Measurements from ENCODE around the gene ALDH1A1.

Gene ALDH1A1

DNA sequence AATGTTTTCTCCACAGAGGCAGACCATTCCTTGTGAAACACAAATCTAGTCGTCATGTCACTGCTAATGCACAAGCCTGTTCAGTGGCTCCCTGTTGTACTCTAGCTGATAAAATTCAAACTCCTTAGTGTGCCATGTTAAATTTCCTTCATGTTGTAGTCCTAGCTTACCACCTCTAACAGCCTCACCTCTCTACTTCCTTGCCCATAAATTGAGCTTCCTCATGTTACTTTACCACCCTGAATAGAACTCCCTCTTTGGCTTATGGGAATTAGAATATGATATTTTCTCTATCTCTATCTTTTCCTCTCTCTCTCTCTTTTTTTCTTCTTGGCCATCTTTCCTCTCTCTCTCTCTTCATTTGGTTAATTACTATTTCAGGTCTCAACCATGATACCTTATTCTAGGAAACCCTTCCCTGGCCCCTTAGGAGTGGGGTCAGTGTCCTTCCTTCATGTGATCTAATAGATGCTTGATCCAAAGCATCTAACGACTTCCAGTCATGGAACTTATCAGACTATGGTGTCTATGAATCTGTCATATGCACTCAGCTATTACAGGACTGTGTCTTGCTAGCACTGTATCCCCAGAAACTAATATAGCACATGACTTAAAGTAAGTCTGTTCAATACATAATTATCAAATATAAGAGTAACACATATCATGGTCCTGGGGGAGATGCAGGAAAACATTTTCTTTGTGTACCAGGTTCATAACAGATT lies 31.5 kb upstream of the ALDH1A1 start:
- TF ChIP-seq JUND (IDR thresholded peaks at IDR 0.05; ENCODE audit: low read depth): no peak
- in situ Hi-C loops (cut with HindIII; ENCODE audit: low pct_unique_long_range_greater_than_20kb, low sequenced_read_pairs): no loop called here
- DNase-seq (ENCODE audit: low read depth in 1 of 2, low spot score in 1 of 2): no peak

DNA sequence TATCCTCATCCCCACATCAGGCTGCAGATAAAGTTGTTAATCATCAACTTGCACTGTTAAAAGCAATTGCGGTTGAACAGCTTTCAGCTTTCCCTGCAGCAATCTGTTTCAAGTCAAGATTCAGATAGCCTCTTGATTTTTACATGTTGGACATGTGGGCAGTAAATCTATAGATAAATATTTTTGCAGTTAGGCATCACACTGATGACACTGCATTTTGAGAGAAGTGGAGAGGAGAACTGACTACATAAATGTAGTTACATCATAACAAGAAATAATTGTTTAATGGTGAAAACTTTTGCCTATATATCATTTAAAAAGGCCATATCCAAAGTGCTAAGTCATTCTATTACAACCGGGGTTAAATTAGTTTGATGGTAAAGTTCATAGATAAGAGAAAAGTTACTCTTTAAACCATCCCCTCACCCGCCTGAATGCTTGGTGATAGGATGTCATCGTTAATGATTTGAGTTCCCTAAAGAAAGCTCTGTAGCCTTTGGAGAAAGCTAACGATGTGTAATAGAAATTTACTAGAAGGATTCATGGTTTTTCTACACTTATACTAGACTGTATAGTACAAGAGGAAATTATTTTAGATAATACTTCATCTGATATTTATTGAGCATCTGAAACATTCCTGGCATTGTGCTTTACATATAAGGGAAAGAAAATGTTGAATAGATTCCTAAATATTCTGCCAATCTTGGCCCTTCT lies 30.8 kb upstream of the ALDH1A1 start:
- TF ChIP-seq JUND (IDR thresholded peaks at IDR 0.05; ENCODE audit: low read depth): no peak
- in situ Hi-C loops (cut with HindIII; ENCODE audit: low pct_unique_long_range_greater_than_20kb, low sequenced_read_pairs): no loop called here

DNA sequence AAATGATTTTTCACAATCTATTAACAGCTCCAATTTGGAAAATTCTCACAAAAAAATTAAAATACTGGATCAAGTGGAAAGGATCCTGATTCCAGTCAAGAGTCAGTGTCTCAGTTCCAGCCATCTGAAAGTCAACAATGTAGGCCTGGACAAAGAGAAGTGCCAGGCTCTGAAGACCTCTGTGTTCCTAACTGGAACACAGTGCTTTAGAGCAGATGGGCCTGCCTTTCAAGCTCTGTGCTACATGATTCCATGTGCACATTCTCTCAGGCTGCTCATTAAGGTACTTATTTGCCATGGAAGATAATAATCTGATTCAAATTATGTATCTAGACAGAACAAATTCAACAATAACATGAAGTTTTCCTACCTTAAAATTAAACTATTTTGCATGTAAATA lies 30.2 kb upstream of the ALDH1A1 start:
- no peak for TF ChIP-seq JUND (IDR thresholded peaks at IDR 0.05; ENCODE audit: low read depth)
- DNase-seq (ENCODE audit: low read depth in 1 of 2, low spot score in 1 of 2): no peak
- in situ Hi-C loops (cut with HindIII; ENCODE audit: low pct_unique_long_range_greater_than_20kb, low sequenced_read_pairs): no loop called here

More for the DNA sequence above, 30.8 kb upstream of the ALDH1A1 start:
- no peak for DNase-seq (ENCODE audit: low read depth in 1 of 2, low spot score in 1 of 2)

DNA sequence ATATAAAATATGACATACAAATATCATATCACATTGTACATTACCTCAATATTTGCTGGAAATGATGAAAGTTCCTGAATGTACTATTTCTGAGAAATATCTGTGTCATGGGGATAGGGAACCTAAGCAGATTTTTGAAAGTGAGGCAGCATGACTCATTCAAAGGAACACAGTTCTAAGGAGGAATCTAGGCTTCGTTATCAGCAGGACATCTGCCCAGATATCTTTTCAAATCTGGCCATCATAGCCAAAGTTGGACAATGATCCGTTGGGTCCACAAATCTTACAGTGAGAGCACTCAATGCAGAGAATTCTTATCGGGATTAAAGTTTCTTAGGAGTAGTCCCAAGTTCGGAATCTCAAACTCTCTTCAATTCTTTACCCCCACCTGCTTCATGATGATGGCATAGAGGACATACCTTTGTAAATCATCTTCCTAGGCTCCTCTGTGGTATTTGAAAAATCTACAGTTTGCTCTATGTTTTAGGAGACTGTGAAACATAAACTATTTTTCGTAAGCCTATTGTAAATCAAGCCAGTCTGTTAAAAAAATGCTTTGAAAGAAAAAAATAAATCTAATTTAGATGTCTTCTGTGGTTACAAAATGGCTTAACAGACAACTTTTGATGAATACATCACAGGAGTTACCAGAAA lies 29.4 kb upstream of the ALDH1A1 start:
- TF ChIP-seq JUND (IDR thresholded peaks at IDR 0.05; ENCODE audit: low read depth): no peak
- DNase-seq (ENCODE audit: low read depth in 1 of 2, low spot score in 1 of 2): no peak
- in situ Hi-C loops (cut with HindIII; ENCODE audit: low pct_unique_long_range_greater_than_20kb, low sequenced_read_pairs): no loop called here

DNA sequence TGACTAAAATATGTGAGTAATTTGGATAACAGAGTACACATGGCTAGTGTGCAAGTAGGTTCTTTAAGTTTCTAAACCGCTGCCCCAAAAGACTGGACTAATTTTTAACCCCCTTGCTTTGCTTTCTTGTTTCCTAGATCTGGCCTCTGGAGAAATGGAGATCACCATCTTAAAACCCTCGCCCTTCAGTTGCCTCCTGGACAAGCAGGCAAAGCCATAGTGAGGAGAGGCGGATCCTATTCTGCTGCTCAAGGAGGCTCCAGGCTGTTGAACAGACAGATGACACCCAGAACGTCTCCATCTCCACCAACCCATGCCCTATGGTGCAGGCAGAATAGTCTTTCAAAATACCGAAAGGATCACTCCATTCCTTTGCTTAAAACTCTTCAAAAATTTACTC lies 28.6 kb upstream of the ALDH1A1 start:
- in situ Hi-C loops (cut with HindIII; ENCODE audit: low pct_unique_long_range_greater_than_20kb, low sequenced_read_pairs): no loop called here
- DNase-seq (ENCODE audit: low read depth in 1 of 2, low spot score in 1 of 2): no peak

DNA sequence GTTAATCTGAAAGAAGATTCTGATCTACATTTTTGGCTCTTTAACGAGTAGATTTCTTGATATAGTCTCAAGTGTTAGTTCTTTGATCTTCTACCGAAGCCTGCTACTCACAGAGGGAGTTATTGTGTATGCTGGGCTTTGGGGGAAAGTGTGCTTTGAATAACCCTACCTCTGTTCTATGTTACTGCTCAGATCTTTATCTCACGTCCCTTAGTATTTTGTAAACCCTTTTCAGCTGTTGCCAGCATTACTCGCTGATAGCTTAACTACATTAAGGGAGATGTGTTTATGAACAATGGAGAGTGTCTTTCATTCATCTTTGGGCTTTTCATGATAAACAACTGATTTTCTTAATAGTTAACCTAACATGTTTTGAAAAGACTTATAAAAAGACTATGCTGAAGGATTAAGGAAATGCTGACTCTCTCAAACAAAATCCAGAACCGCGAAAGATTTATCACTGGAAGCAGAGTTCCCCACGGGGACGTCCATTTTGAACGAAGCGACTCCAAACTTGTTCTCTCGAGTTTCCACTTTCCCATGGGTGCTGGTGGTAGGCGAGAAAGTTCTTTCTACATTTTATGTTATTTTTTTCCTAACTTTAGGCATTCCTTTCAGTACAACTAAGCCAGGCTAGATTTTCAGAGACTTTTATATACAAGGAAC lies 27.9 kb upstream of the ALDH1A1 start:
- no peak for DNase-seq (ENCODE audit: low read depth in 1 of 2, low spot score in 1 of 2)
- TF ChIP-seq JUND (IDR thresholded peaks at IDR 0.05; ENCODE audit: low read depth): no peak
- in situ Hi-C loops (cut with HindIII; ENCODE audit: low pct_unique_long_range_greater_than_20kb, low sequenced_read_pairs): no loop called here

More for the DNA sequence above, 28.6 kb upstream of the ALDH1A1 start:
- TF ChIP-seq JUND (IDR thresholded peaks at IDR 0.05; ENCODE audit: low read depth): no peak

DNA sequence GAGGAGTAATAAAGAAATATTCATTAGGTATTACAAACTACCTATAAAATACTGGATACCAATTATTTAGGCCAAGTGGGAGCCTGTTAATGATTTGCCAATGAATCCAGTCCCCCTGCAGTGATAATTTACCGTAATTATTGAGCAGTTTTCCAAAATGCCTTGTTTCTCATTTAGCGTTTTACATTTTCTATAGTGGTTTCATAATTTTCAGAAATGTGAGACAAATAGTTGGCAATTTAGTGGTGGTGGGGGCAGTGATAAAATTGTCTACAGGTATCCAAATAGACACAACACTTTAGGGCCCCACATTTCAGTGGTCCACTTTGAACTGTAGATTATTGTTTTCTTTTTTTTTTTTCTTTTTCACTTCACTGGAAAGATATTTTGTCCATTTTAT lies 27.3 kb upstream of the ALDH1A1 start:
- in situ Hi-C loops (cut with HindIII; ENCODE audit: low pct_unique_long_range_greater_than_20kb, low sequenced_read_pairs): no loop called here
- no peak for DNase-seq (ENCODE audit: low read depth in 1 of 2, low spot score in 1 of 2)
- no peak for TF ChIP-seq JUND (IDR thresholded peaks at IDR 0.05; ENCODE audit: low read depth)

DNA sequence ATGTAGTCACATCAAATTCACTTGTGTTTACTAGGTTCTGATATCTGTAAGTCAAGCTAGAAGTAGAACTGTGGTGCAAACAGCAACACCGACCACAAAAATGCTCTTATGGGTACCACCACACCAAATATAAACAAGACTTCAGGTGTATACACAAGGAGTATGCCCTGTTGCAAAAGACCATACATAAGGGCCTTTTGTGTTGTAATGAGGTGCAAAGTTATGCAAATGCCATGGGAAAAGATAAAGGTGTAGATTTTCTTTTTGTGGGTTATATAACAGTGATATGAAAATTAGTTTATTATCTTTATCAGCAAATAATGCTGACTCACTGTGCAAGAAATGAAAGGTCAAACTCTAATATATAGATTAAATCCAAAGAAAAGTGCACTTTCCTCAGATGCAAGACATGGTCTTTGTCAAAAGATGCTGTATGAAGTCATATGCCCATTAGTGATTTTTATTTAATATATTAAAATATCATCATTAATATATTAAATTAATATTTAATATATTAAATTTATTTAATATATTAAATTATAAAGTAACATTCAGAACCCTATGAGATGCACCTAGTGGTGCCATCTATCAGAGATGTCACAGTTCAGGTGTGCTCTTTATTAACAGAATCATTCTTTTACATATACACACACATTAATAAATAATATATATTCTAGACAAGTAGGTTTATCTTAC lies 26.7 kb upstream of the ALDH1A1 start:
- in situ Hi-C loops (cut with HindIII; ENCODE audit: low pct_unique_long_range_greater_than_20kb, low sequenced_read_pairs): no loop called here
- DNase-seq (ENCODE audit: low read depth in 1 of 2, low spot score in 1 of 2): peak in 1 of 2 experiments; percentile 19
- no peak for TF ChIP-seq JUND (IDR thresholded peaks at IDR 0.05; ENCODE audit: low read depth)

DNA sequence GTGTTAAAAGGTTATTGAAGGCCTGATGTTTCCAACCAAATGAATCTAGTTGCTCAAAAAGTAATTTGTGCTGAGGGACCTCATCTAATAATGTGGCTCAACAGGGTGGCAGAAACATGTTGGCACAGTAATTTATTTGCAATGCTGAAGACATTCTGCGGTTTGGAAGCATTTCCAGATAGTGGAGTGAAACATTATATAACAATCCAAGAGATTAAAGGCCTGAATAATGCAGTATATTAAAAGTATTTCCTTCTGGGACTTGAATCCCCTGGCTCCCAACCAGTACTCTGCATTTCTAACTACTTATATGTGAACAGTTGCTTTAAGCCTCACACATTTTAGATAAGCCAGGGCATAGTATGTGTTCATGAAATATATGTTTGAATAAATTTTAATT lies 25.9 kb upstream of the ALDH1A1 start:
- in situ Hi-C loops (cut with HindIII; ENCODE audit: low pct_unique_long_range_greater_than_20kb, low sequenced_read_pairs): no loop called here
- no peak for TF ChIP-seq JUND (IDR thresholded peaks at IDR 0.05; ENCODE audit: low read depth)
- DNase-seq (ENCODE audit: low read depth in 1 of 2, low spot score in 1 of 2): no peak

DNA sequence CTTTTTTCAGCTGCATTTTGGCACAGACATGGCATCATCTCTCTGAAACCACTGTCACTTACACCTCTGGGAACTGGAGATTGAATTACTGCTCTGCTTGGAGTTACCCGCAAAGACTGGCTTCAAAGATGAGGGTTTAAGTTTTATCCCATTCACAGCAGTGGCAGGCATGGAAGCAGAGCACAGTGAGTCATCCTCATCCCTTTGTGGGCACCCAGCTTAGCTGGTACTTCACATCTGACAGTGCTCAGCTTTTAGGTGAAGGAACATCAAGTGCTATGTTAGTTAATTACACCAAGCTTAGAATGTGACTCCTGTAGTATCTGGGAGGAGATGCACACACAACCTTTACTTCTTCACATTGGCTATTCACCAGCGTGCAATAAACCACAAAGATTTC lies 24.8 kb upstream of the ALDH1A1 start:
- no peak for DNase-seq (ENCODE audit: low read depth in 1 of 2, low spot score in 1 of 2)
- in situ Hi-C loops (cut with HindIII; ENCODE audit: low pct_unique_long_range_greater_than_20kb, low sequenced_read_pairs): no loop called here
- no peak for TF ChIP-seq JUND (IDR thresholded peaks at IDR 0.05; ENCODE audit: low read depth)

DNA sequence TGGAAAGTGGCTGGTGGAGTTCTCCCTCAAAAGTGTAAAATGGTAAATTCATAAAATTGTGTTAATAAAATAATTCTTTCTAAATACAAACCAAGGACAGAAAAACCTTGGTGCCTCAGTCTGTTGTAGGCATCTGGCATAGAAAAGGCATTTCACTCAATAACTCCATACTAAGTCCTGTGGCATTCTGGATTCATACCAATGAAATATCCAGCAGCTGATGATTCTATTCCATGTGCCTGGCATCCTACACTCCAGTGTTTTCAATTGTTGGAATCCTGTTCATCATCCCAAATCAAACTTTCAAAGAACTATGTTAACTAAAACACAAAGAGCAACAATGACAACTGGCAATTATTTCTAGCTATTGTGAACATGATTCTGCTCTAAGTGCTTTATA lies 21.6 kb upstream of the ALDH1A1 start:
- DNase-seq (ENCODE audit: low read depth in 1 of 2, low spot score in 1 of 2): no peak
- in situ Hi-C loops (cut with HindIII; ENCODE audit: low pct_unique_long_range_greater_than_20kb, low sequenced_read_pairs): no loop called here
- TF ChIP-seq JUND (IDR thresholded peaks at IDR 0.05; ENCODE audit: low read depth): no peak

DNA sequence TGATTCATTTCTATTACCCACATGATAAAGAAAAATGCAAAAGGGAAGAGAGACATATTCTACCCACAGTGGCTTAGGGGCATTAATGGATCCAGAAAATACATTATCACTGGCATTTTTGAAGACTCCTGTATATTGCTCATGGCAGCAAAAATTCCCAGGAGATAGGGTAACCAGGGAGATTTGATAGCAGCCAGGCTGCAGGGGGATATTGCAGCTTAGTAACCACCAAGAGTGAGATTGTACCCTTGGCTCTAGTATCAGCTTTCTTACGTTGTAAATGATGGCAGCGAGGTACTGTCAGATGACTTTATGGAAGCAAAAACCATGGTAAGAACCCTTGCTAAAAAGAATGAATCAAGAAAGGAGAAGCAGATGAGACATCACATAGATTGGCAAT lies 19.8 kb upstream of the ALDH1A1 start:
- no peak for DNase-seq (ENCODE audit: low read depth in 1 of 2, low spot score in 1 of 2)
- in situ Hi-C loops (cut with HindIII; ENCODE audit: low pct_unique_long_range_greater_than_20kb, low sequenced_read_pairs): no loop called here

More for the DNA sequence above, 19.8 kb upstream of the ALDH1A1 start:
- no peak for TF ChIP-seq JUND (IDR thresholded peaks at IDR 0.05; ENCODE audit: low read depth)
